ENCODE measurements around the gene YPEL3.
"Not testable (repeated sequence)": the region's sequence is repeated elsewhere in the genome, so short reads cannot be mapped to it uniquely, and the experiment has no call there.

Gene YPEL3

GRCh38 chr16:30096105-30096861 lies at the start of gene YPEL3:
TSS of gene YPEL3 (minus strand) at chr16:30096213. CDS start at chr16:30095482, 731 bp downstream.
- peak; percentile 94 for DNase-seq

- DNase-seq, result no peak
Observed at GRCh38 chr16:30145657-30146056, 49.6 kb upstream of the YPEL3 start.

- DNase-seq, result no peak
Observed at GRCh38 chr16:30144917-30145316, 48.9 kb upstream of the YPEL3 start.

GRCh38 chr16:30144017-30144416 lies 48.0 kb upstream of the YPEL3 start:
- no peak for DNase-seq

- no peak for DNase-seq
Observed at GRCh38 chr16:30143347-30143702, 47.3 kb upstream of the YPEL3 start.

GRCh38 chr16:30142672-30143346 lies 46.8 kb upstream of the YPEL3 start:
- no peak for DNase-seq

GRCh38 chr16:30141750-30142149 lies 45.7 kb upstream of the YPEL3 start:
- DNase-seq, result no peak

GRCh38 chr16:30139583-30140481 lies 43.8 kb upstream of the YPEL3 start:
- no peak for DNase-seq

- DNase-seq, result no peak
Observed at GRCh38 chr16:30137897-30138296, 41.9 kb upstream of the YPEL3 start.

GRCh38 chr16:30136971-30137605 lies 41.1 kb upstream of the YPEL3 start:
- DNase-seq, result no peak

- no peak for DNase-seq
Observed at GRCh38 chr16:30132591-30132990, 36.6 kb upstream of the YPEL3 start.

- DNase-seq, result no peak
Observed at GRCh38 chr16:30131869-30132475, 36.0 kb upstream of the YPEL3 start.

- DNase-seq, result no peak
Observed at GRCh38 chr16:30127993-30128392, 32.0 kb upstream of the YPEL3 start.

- DNase-seq, result not testable (repeated sequence)
Observed at GRCh38 chr16:30125690-30126089, 29.7 kb upstream of the YPEL3 start.

- DNase-seq, result no peak
Observed at GRCh38 chr16:30124985-30125379, 29.0 kb upstream of the YPEL3 start.

- DNase-seq, result peak; percentile 56
Observed at GRCh38 chr16:30122604-30123160, 26.7 kb upstream of the YPEL3 start.

- peak; percentile 64 for DNase-seq
Observed at GRCh38 chr16:30121741-30122571, 25.9 kb upstream of the YPEL3 start.

GRCh38 chr16:30120340-30121105 lies 24.5 kb upstream of the YPEL3 start:
- DNase-seq, result no peak

GRCh38 chr16:30119428-30119827 lies 23.4 kb upstream of the YPEL3 start:
- no peak for DNase-seq

GRCh38 chr16:30117768-30118167 lies 21.8 kb upstream of the YPEL3 start:
- DNase-seq, result no peak
